ENCODE data around the gene ABI3BP. TPM values are rescaled to one million over a fixed set of nuclear protein-coding genes. Genes with fewer than 3 reads are reported as not detected.

ABI3BP gene
- total RNA-seq, 2 donors from 2014 or later = 16.4 to 34.6 TPM

DNA sequence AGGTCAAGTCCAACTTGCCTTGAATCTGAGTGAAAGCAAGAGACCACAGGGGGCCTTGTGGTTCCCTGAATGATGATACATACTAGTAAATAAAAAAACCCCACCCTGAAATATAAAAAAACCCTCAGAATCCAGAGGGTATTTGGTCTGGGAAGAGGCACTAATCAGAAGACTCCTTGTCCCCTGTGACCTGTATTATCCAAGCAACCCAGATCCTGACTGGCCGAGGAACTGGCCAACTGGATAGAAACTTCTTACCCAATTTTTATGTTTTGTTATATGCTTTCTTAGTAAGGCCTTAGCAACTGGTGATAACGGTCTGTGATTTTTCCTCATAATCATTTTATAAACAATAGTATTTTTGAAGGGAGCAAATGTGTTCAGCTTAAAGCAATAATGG lies 17.5 kb downstream of the ABI3BP start:
- no peaks in the 10 kb centered on the region for H3K4me1 ChIP-seq
- H3K4me3 ChIP-seq = no peak overlapping the region
- H3K27me3 ChIP-seq = no peaks in the 10 kb centered on the region
- no peak for DNase-seq
- H3K9ac ChIP-seq (ENCODE audit: low read depth in 2 of 2, low read length in 2 of 2) = no peak overlapping the region
- H3K36me3 ChIP-seq = no peaks in the 10 kb centered on the region
- H3K9me3 ChIP-seq = no peaks in the 10 kb centered on the region
- TF ChIP-seq, protein P1, sequence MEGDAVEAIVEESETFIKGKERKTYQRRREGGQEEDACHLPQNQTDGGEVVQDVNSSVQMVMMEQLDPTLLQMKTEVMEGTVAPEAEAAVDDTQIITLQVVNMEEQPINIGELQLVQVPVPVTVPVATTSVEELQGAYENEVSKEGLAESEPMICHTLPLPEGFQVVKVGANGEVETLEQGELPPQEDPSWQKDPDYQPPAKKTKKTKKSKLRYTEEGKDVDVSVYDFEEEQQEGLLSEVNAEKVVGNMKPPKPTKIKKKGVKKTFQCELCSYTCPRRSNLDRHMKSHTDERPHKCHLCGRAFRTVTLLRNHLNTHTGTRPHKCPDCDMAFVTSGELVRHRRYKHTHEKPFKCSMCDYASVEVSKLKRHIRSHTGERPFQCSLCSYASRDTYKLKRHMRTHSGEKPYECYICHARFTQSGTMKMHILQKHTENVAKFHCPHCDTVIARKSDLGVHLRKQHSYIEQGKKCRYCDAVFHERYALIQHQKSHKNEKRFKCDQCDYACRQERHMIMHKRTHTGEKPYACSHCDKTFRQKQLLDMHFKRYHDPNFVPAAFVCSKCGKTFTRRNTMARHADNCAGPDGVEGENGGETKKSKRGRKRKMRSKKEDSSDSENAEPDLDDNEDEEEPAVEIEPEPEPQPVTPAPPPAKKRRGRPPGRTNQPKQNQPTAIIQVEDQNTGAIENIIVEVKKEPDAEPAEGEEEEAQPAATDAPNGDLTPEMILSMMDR (IDR thresholded peaks at IDR 0.05) = no peak
- H3K27ac ChIP-seq = no peak overlapping the region
- intact Hi-C loops (cut with DNase I) = no loop called here

DNA sequence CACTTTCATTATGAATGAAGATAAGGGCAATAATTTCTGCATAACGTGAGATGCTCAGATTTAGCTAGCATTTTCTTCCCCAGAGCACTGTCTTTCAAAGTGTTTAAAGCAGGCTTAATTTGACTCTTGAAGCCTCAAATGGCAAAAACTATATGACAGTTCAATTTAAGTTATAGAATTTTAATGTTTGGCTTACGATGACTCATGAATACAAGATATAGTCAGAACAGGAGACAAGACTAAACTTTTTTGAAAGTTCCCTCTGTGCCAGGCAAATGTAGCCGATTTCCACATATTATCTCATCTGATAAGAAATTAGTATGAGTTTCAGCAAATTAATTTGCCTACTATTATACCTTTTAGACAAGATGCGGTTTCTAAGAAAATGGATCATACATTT lies 19.6 kb downstream of the ABI3BP start:
- H3K9ac ChIP-seq (ENCODE audit: low read depth in 2 of 2, low read length in 2 of 2) = no peak overlapping the region
- intact Hi-C loops (cut with DNase I) = no loop called here
- no peaks in the 10 kb centered on the region for H3K9me3 ChIP-seq
- DNase-seq = no peak
- no peak overlapping the region for H3K27ac ChIP-seq
- no peaks in the 10 kb centered on the region for H3K27me3 ChIP-seq
- no peak overlapping the region for H3K4me3 ChIP-seq
- H3K4me1 ChIP-seq = no peaks in the 10 kb centered on the region
- TF ChIP-seq, protein P1 (IDR thresholded peaks at IDR 0.05) = no peak
- H3K36me3 ChIP-seq = no peaks in the 10 kb centered on the region

- no peak overlapping the region for H3K9ac ChIP-seq (ENCODE audit: low read depth in 2 of 2, low read length in 2 of 2)
- no peaks in the 10 kb centered on the region for H3K27me3 ChIP-seq
- H3K36me3 ChIP-seq = no peaks in the 10 kb centered on the region
- no peaks in the 10 kb centered on the region for H3K9me3 ChIP-seq
- intact Hi-C loops (cut with DNase I) = no loop called here
- no peak for DNase-seq
- TF ChIP-seq, protein P1 (IDR thresholded peaks at IDR 0.05) = no peak
- no peak overlapping the region for H3K27ac ChIP-seq
- no peak overlapping the region for H3K4me3 ChIP-seq
- H3K4me1 ChIP-seq = no peaks in the 10 kb centered on the region
Observed at GRCh38 chr3:100972867-100973266, 20.4 kb downstream of the ABI3BP start.

DNA sequence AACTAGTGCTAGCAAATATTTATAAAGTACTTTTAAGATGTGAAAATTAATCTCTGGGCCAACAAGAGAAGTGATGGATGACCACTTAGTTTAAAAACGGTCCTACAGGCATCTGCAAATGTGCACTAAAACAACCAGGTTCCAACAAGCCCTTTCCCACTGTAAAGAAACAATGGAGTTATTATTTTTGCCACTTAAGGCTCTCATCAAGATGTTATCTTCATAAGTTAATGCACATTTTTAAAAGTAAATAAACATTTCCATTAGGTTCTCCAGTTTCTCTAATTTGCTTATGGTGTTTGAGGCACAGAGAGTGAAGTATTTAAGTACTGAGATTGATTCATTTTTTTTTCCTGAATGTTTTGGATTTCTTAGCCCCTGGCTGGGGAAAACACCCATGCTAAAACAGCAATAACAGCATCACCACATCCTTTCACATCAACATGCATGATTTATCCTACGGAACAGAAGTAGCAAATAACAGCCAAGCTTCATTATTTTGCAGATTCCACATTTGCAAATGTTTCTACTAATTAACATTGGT lies 20.8 kb downstream of the ABI3BP start:
- Histone ChIP-seq H3K27me3 (no peaks in the 10 kb centered on the region), H3K9ac (ENCODE audit: low read depth in 2 of 2, low read length in 2 of 2) (no peak overlapping the region), H3K4me1 (no peaks in the 10 kb centered on the region), H3K27ac (no peak overlapping the region), H3K36me3 (no peaks in the 10 kb centered on the region), H3K4me3 (no peak overlapping the region), H3K9me3 (no peaks in the 10 kb centered on the region)
- TF ChIP-seq, protein P1 (IDR thresholded peaks at IDR 0.05) = no peak
- intact Hi-C loops (cut with DNase I) = no loop called here
- no peak for DNase-seq

DNA sequence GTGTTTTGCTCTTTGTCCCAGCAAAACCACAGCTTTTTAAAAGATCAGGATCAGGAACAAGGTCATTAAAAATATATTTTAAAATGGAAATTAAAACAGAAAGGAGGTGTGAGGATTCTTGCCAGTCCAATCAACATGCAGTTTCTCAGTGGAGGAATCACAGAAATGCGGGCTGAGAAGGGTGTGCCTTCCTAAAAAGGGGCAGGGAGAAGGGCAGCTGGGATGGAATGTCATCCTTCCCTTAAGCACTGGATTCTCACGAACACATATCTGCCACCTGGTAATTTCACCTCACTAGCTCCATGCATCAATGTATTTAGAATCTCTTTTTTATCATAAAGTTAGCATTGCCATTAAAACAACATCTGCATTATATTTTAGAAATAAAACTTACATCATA lies 21.4 kb downstream of the ABI3BP start:
- TF ChIP-seq, protein P1 (IDR thresholded peaks at IDR 0.05) = no peak
- no peaks in the 10 kb centered on the region for H3K9me3 ChIP-seq
- no peaks in the 10 kb centered on the region for H3K4me1 ChIP-seq
- DNase-seq = no peak
- no peaks in the 10 kb centered on the region for H3K27me3 ChIP-seq
- H3K9ac ChIP-seq (ENCODE audit: low read depth in 2 of 2, low read length in 2 of 2) = no peak overlapping the region
- H3K27ac ChIP-seq = no peak overlapping the region
- no peak overlapping the region for H3K4me3 ChIP-seq
- intact Hi-C loops (cut with DNase I) = no loop called here
- H3K36me3 ChIP-seq = no peaks in the 10 kb centered on the region

All from colonic mucosa (tissue), 4 donors.